MG63 (cell line): ENCODE results near the gene USHBP1. TPM values are rescaled to one million over a fixed set of nuclear protein-coding genes. Genes with fewer than 3 reads are reported as not detected.

Experiments used
- DNase-seq: peaks from one replicate; pipeline ENCODE4 v3.0.0-alpha.2; 2020
- H3K27me3 ChIP-seq: fragments of 250-450 bp; sonication (Bioruptor Pico); 2 replicates; pipeline ENCODE4 v1.5.1; 2020; ENCODE audit warnings: mild to moderate bottlenecking, moderate library complexity
- H3K36me3 ChIP-seq: fragments of 250-450 bp; sonication (Bioruptor Pico); 2 replicates; pipeline ENCODE4 v1.5.1; 2020; ENCODE audit warnings: mild to moderate bottlenecking, moderate library complexity
- H3K4me3 ChIP-seq: fragments of 250-450 bp; sonication (Bioruptor Pico); 2 replicates; pipeline ENCODE4 v1.5.1; 2020; ENCODE audit warnings: mild to moderate bottlenecking, moderate library complexity
- H3K9me3 ChIP-seq: fragments of 250-450 bp; sonication (Bioruptor Pico); 2 replicates; pipeline ENCODE4 v1.5.1; 2020; ENCODE audit warnings: mild to moderate bottlenecking, moderate library complexity
- total RNA-seq: library from RNA; depleted of rRNA; stranded (reverse); fragments of >200 nt; shearing (Covaris generic); gene quantifications from 2 replicates; pipeline ENCODE4 v1.2.3, GENCODE V29; 2014; ENCODE audit warnings: low replicate concordance; rRNA removed

USHBP1 gene, protein sequence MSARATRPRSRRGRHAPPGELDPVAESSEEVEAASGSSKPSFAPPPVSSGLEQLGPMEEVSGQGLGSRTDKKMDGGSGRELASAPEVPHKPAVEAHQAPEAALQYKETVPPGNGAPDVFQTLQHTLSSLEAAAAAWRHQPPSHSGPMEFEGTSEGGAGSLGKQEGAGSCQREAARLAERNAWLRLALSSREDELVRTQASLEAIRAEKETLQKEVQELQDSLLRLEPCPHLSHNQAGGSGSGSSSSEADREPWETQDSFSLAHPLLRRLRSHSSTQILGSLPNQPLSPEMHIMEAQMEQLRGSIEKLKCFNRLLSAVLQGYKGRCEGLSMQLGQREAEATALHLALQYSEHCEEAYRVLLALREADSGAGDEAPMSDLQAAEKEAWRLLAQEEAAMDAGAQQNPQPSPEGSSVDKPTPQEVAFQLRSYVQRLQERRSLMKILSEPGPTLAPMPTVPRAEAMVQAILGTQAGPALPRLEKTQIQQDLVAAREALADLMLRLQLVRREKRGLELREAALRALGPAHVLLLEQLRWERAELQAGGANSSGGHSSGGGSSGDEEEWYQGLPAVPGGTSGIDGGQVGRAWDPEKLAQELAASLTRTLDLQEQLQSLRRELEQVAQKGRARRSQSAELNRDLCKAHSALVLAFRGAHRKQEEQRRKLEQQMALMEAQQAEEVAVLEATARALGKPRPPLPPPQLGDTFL
- total RNA-seq = not detected in 2 replicates

DNA sequence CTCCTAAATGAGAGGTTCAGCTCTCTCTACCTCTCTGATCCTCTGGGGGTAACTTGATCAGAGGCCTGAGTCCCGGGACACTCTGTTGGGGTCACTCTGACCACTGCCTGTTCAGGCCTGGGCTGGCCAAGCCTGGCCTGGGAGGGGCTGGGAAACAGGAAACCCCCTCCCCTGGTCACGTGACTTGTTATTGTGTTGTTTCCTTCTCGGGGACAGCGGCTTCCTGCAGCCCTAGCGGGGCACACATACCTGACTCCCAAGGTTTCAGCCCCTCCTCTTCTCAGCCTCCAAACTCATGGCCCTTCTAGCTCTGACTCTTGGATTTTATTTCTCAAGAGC, at the start of gene USHBP1:
Gene USHBP1, minus strand, starts transcription at position 105 of the 339 bp plus-strand sequence. CDS start 446 bp downstream, outside the sequence.
- Histone ChIP-seq H3K27me3 (no peaks in the 10 kb centered on the region), H3K9me3 (no peaks in the 10 kb centered on the region), H3K36me3 (peaks cover 10% of the 10 kb centered on the region), H3K4me3 (no peak within 1 kb of the TSS)
- no peak for DNase-seq

DNA sequence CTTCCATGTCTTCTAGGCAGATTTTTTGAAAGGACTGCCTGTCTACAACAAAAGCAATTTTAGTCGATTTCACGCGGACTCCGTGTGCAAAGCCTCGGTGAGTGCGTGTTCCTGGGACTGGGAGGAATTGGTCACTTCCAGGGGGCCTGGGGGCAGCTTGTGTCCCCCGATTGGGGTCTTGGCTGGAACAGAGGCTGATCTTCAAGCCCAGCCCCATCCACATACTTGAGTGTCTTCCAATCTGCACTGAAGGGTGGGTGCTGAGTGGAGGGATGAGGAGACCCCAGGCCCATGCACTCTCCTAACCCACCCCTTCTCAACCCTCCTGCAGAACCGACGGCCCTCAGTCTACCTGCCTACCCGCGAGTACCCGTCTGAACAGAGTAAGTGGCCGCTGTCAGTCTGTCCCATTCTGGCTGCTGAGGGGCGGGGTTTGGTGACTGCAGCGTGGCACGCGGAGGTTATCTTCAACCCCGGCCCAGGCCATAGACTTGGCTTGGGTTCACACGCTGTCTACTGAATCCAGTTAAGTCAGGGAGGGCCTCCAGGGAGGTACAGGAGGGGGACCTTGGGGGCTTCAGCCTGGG, 49.6 kb upstream of the USHBP1 start:
- no peaks in the 10 kb centered on the region for H3K9me3 ChIP-seq
- no peaks in the 10 kb centered on the region for H3K27me3 ChIP-seq
- no peak for DNase-seq
- no peak overlapping the region for H3K4me3 ChIP-seq
- peaks cover 60% of the 10 kb centered on the region for H3K36me3 ChIP-seq

DNA sequence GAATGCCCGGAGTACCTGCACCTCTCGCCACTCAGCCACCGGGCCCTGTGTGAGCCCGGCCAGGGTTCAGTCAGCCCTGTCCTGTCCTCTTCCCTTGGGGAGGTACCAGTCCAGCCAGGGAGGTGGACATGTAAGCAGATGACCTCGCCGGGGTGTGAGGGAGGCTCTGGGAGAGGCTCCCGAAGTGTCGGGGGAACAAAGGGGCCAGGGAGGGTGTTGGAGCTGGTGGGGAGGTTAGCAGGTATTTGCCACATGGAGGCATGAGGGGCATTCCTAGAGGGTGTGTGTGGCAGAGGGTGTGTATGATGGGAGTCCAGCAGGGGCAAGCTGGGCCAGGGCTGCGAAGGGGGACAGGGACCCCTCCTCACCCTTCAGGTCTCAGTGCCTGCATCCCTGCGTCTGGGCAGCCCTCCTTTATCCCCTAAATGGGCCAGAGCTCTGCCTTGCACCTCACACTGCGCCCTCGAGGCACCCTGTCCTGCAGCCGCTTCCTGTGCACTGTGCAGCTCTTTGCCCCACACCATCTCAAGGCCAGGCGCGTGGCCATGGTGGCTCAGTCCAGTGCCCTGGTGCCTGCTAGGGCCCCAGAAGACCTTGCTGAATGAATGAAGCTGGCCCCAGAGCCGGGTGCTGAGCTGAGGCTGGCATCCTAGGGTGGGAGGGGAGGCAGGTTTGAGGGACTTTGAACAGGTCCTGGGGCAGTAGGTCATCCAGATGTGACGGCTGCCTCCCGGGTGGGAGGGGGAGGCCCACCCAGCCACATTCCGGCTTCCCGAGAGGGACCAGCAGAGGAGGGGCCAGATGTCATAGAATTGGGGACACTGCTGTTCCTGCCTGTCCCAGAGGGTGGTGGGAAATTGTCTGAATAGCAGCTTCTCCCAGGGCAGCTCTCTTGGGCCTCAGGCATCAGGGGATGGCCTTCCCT, 47.9 kb upstream of the USHBP1 start:
- Histone ChIP-seq H3K27me3 (no peaks in the 10 kb centered on the region), H3K4me3 (no peak overlapping the region), H3K36me3 (peaks cover 51% of the 10 kb centered on the region), H3K9me3 (no peaks in the 10 kb centered on the region)
- DNase-seq = no peak

DNA sequence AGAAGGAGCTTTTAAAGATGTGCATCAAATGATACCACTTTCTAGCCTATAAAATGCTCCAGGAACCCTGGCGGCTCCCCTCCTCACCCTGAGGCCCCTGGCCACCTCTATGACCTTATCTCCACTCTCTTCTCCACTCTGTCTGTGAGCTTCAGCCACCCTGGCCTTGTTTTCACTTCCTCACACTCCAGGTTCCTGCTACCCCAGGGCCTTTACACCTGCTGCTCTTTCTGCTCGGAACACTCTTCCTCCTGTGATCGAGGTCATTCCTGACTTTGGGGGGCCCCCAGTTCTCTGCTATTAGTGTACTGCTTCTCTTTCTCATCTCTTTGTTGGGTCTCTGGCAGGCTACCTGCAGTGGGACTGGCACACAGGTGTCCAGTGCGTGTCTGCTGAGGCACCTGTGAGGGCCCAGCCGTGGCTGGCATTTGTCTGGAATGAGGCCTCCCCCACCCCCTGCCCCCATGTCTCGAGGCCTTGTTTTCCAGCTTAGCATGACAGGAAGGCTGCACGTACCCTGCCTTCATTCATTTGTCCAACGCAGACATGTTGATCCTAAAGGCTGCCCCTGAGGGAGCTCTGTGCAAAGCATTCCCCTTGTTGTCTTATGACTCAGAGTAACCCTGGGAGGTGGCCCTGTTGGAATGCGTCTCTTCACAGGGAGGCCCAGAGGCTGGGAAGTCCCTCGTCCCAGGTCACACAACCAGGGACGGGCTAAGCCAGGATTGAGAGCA, 47.1 kb upstream of the USHBP1 start:
- DNase-seq = peak; percentile 24
- H3K36me3 ChIP-seq = peaks cover 45% of the 10 kb centered on the region
- H3K27me3 ChIP-seq = no peaks in the 10 kb centered on the region
- no peak overlapping the region for H3K4me3 ChIP-seq
- H3K9me3 ChIP-seq = no peaks in the 10 kb centered on the region

DNA sequence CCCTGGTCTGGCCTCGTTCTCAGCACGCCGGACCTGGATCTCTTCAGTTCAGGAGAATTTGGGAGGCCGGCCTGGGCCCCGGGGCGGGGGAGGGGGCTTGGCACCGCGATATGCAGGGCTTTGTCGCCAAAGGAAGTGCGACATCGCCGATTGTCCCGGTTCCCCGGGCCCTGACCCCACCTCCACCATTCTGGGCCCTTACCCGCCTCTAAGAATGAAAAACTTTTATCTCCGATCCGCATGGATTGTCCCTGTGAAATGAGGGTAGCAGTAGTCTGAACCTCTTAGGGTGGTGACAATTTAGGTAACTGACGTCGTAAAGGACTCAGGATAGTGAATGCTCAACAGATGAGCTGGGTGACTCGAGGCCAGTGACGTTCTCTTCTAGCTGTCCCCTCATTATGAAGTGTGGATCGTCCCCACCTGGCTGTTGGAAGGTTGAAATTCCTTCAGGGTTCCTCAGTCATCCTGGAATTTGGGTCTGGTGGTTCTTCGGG, 45.5 kb upstream of the USHBP1 start:
- Histone ChIP-seq H3K36me3 (peaks cover 32% of the 10 kb centered on the region), H3K4me3 (peak overlapping the region; percentile 77), H3K9me3 (no peaks in the 10 kb centered on the region), H3K27me3 (no peaks in the 10 kb centered on the region)
- DNase-seq = no peak

DNA sequence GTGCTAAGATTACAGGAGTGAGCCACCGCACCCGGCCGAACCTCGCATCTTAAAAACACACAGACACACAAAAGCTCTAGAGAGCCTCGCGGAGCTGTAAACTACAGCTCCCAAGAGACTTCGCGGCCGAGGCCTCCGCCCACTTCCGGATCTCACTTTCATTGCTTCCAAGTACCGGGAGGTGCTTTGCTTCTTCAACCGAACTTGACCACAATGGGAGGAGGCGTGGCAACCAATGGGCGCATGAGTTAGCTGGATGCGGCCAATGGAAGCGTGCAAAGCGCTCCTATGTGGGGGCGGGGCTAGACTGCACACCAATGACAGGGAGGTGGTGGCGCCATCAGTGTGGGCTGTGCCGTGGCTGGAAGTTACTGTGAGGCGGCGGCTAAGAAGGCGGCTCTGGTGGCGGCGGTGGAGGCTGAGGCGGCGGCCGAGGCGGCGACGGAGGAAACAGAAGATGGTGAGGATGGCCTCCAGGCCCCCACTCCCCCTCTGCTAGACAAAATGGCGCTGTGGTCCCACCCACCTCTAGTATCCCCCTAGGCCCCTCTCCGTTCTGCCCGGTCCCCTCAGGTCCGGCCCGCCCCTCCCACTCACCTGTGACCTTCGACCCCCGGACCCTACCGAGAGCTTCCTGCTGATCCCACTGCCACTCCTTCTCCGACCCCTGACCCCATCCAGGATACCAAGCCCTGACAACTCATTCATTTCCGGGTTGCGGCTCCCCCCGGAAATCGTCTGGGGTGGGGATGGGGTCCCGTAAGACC, 44.8 kb upstream of the USHBP1 start, which contains the start of gene DDA1:
Gene DDA1, plus strand, starts transcription at position 366 of the 767 bp plus-strand sequence. Its CDS starts 92 bp downstream, at position 458.
- Histone ChIP-seq H3K9me3 (no peaks in the 10 kb centered on the region), H3K36me3 (peaks cover 27% of the 10 kb centered on the region), H3K27me3 (no peaks in the 10 kb centered on the region), H3K4me3 (peak within 1 kb of the TSS; percentile 77)
- peak; percentile 100 for DNase-seq

DNA sequence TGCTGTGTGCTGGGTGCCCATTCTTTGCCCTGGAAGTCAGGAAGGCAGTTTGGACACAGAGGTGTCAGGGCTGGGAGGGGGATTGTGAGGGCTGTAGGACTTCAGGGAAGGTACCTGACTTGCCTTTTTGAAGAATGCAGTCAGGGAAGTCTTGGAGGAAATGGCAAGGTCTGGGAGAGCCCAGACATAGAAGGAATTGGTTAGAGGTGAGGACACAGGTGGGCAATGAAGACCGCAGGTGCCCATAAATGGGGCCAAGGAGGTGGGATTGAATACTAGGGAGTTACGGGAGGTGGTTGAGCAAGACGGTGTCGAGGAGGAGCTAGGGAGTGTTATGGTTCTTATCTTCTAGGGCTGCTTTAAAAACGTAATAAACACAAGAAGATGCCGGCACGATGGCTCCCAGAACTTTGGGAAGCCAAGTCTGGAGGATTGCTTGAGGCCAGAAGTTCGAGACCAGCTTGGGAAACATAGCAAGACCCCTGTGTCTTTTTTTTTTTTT, 43.4 kb upstream of the USHBP1 start:
- no peaks in the 10 kb centered on the region for H3K9me3 ChIP-seq
- DNase-seq = no peak

DNA sequence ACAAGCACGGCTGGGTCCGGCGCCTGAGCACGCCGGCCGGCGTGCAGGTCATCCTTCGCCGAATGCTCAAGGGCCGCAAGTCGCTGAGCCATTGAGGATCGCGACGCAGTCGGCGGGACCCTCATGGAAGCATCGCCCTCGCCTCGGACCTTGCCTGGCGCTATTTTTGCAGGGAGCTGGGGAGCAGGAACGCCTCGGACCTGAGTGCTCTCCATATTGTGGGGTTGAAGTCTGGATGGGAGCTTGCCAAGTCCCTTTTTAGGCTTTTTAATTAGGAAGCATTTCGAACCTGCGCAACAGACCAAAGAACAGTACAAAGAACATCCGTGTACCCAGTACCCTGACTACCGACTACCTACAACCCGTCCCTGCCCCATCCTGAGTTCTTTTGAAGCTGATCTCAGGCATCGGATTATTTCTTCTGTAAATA, 41.8 kb upstream of the USHBP1 start:
- DNase-seq = no peak
- H3K9me3 ChIP-seq = no peaks in the 10 kb centered on the region
- H3K36me3 ChIP-seq = peaks cover 9% of the 10 kb centered on the region

More for the DNA sequence above, 43.4 kb upstream of the USHBP1 start:
- H3K4me3 ChIP-seq = no peak overlapping the region
- H3K27me3 ChIP-seq = no peaks in the 10 kb centered on the region
- peaks cover 18% of the 10 kb centered on the region for H3K36me3 ChIP-seq

DNA sequence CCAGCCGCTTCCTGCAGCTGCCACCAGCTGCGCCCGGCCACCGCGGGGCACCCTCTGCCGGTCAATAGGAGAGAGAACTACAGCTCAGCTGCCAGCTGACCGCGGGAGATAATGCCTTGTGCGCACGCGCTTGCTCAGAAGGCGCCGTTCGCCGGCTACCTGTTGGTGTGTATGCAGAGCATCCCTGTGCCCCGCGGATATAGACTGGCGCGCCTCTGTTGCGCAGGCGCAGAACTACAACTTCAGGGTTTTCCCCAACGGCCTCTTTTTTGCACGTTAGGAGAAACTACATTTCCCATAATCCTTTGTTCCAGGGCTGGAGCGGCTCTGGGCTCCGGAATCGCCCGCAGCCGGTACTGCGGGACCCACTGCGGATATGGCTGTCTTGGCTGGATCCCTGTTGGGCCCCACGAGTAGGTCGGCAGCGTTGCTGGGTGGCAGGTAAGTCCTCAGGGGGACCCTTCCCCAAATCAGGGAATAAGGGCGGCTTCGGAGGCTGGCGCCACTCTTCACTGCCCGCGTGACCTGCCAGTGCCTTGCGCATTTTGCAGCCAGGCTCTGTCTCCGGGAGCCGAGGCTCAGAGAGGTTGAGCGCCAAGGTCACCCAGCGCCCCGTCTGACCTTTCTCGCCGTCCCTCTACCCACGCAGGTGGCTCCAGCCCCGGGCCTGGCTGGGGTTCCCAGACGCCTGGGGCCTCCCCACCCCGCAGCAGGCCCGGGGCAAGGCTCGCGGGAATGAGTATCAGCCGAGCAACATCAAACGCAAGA, 41.2 kb upstream of the USHBP1 start, which contains the start of gene MRPL34:
Gene MRPL34, plus strand, starts transcription at position 356 of the 768 bp plus-strand sequence. Its CDS starts 21 bp downstream, at position 377.
- Histone ChIP-seq H3K36me3 (peaks cover 3% of the 10 kb centered on the region; the same call in 1 of the 2 replicates), H3K4me3 (peak within 1 kb of the TSS; percentile 80), H3K27me3 (no peaks in the 10 kb centered on the region), H3K9me3 (no peaks in the 10 kb centered on the region)
- DNase-seq = peak; percentile 100

More for the DNA sequence above, 41.8 kb upstream of the USHBP1 start:
- Histone ChIP-seq H3K27me3 (no peaks in the 10 kb centered on the region), H3K4me3 (peak overlapping the region; percentile 80)

DNA sequence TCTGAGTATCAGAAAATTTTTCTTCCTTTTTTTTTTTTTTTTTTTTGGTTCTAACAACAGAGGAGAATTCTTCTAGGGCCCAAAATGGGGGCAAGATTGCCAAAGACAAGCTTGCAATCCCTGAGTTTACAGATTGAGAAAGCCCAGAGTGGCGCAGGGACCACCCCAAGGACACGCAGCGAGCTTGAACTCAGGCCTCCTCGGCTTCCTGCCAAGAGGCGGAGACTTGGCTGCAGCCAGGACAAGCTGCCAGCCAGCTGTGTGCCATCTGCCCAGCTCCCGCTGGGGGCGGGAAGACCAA, 40.6 kb upstream of the USHBP1 start:
- no peak for DNase-seq
- Histone ChIP-seq H3K9me3 (no peaks in the 10 kb centered on the region), H3K4me3 (peak overlapping the region; percentile 80), H3K27me3 (no peaks in the 10 kb centered on the region), H3K36me3 (no peaks in the 10 kb centered on the region; the same call in 1 of the 2 replicates)

DNA sequence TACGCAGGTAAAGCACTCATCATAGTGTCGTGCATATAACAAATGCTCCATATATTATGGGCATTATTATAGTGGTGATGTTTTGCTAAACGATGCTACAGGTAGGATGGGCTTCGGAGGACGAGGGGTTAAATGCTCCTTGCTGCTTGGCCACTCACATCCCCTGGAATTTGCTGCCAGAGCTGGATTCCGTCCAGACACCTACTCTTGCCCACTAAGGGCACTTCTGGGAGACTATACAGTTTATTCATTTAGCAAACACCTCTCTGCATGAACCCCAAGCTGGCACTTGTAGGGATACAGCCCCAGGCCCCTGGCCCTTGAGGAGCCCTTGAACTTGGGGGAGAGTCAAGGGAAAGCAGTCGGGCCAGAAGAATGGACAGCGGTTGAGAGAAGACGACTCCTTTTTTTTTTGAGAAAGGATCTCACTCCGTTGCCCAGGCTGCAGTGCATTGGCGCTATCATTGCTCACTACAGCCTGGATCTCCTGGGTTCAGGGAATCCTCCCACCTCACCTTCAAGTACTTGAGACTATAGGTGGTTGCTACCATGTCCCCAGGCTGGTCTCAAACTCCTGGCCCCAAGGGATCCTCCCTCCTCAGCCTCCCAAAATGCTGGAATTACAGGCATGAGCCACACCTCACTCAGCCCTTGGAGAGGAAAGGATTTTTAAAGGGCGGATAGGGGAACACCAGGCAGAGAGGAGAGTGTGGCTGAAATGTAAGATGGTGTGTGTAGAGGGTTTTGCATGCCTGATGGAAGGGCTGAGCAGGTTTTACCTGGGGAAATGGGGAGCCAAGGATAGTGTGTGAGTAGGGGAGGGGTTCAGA, 40.1 kb upstream of the USHBP1 start:
- H3K9me3 ChIP-seq = no peaks in the 10 kb centered on the region
- no peak overlapping the region for H3K4me3 ChIP-seq
- H3K36me3 ChIP-seq = no peaks in the 10 kb centered on the region
- no peaks in the 10 kb centered on the region for H3K27me3 ChIP-seq
- DNase-seq = no peak

DNA sequence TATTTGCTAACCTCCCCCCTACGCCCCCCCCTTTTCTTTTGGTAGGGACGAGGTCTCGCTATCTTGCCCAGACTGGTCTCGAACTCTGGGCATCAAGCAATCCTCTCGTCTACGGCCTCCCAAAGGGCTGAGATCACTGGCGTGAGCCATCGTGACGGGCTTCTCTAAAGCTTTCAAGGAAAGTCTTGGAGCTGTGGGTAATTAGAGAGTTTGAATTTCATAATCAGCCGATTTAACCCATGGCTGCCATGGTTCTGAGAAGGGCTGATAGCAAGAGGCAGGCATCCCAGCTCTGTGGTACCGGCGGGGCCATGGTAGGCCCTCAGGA, 39.4 kb upstream of the USHBP1 start:
- no peak overlapping the region for H3K4me3 ChIP-seq
- no peaks in the 10 kb centered on the region for H3K9me3 ChIP-seq

DNA sequence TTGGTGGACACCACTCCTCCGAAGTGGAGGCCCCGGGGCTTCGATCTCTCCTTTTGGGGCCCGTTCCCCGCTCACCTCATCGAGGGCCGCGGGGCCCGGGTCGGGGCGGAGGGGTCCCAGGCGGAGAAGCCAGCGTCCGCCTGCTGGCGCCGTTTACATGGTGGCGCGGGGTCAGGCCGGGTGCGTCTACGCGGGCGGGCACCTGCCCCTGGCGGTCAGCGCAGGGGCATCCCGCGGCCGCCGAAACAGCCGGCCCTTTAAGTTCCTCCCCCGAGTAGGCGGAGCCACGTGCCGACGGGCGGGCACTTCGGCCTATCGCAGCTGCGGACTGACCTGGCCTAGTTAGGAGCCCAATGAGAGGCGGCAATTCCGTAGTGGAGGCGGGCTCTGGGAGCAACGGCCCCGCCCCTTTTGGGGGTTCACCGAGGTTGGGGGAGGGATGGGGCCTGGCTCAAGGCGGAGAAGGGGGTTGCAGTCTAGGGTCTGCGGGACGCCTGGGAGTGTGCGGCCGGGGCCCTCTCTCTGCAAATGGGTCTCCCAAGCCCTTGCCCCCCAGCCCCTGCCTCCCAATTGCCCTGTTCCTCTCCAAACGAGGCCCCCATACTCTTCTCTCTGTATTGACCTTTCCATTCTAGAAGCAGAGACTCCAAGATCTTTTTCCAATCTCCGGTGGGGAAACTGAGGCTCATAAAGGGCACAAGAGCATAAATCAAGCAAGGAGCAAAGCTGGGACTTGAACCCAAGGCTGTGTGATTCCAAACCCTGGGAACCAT, 38.8 kb upstream of the USHBP1 start, which contains the start of gene ABHD8:
Gene ABHD8, minus strand, starts transcription at position 259 of the 773 bp plus-strand sequence. CDS start 1,809 bp downstream, outside the sequence.
- Histone ChIP-seq H3K9me3 (no peaks in the 10 kb centered on the region), H3K27me3 (no peaks in the 10 kb centered on the region), H3K36me3 (no peaks in the 10 kb centered on the region; the same call in 1 of the 2 replicates), H3K4me3 (peak within 1 kb of the TSS; percentile 25)
- DNase-seq = peak; percentile 83

More for the DNA sequence above, 39.4 kb upstream of the USHBP1 start:
- Histone ChIP-seq H3K27me3 (no peaks in the 10 kb centered on the region), H3K36me3 (no peaks in the 10 kb centered on the region)
- DNase-seq = no peak
